Right forelimb (tissue), 1 donor: ENCODE results near the gene TMEM135.

Experiments
- DNase-seq: peaks from one replicate; pipeline ENCODE4 v3.0.0-alpha.2; 2018

TMEM135 gene

DNA sequence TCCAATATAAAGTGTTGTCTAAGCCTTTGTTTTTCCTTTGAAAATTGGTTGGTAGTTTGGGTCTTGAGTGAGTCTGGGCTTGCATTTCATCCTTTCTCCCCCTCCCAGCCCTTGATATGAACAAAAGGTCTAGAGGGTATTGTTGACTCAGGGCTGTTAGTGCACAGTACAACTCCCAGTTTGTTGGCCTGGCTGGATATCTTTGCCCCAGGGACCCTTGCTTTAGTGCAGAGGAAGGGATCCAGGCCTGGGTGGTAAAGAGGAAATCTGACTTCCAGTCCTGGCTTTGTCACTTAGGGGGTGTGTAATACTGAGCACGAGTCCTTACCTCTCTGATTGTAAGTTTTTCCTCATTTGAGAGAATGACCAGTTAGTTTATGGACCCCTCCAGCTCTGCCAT lies 330.4 kb downstream of the TMEM135 start:
- no peak for DNase-seq

DNA sequence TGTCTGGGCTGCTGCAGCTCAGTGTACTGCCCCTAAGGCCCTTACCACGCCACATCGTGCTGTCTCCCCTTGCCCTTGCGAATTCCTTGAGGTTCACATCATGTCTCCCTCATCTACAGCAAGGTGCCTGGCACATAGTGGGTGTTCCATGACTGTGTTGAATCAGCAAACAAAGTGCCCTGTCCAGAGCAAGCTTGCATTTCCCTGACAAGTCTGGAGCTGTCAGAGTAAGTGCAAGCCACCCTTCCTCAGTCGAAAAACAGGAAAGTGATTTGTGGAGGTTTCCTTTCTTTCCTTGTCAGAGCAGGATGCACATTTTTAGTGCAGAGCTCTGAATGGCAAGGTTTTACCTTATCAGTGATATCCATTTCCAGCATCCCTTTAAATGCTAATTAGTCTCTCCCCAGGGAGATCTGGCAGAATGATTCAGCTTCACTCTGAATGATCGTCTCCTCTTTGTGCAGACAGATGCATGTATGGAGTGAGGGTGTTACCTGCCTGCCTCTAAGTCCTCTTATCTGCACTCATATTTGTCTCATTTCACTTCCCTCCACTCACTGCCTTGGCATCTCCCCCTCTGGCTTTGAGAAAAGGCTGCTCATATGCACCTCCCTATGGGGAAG lies 331.2 kb downstream of the TMEM135 start:
- DNase-seq, result no peak

DNA sequence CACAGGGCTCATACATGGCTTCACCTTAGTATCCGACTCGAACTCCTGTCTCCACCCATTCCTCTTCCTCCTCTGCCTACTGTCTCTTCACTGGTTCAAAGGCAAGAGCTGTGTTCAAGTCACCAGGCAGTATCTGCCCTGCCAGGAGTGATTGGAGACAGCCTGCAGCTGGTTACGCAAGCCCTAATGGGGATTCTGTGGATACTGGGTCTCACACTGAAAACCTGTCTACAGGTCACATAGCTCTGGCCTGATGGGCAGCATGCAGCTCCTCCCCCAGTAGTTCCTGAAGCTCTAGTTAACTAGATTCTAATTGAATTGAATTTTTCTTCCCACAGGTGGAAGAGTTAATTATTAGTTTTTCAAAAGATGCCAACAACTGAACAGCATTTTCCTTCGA lies 332.2 kb downstream of the TMEM135 start:
- no peak for DNase-seq

DNA sequence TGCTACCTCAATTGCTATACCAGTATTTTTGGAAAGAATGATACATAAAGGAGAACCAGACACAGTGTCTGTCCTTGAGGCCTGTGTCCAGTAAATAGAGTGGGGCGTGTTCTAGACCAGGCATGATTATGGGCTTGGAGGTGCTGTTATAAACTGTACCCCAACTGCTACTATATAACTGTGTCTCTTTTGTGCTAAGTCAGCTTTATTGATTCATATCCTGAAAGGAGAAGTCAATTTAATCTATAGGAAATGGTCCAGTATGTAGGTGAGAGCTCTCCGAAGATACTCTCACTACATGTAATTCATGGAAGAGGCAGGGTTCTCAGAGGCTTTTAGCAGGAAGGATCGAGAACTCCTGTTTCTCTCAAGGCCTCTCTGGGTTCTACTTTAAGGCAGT lies 334.3 kb downstream of the TMEM135 start:
- DNase-seq, result no peak
